ENCODE results near the gene PDGFRB.

GRCh38 chr5:150142185-150142958 is 13.3 kb downstream of the PDGFRB start:
- no peak for TF ChIP-seq TCF7L2 (IDR thresholded peaks at IDR 0.05; ENCODE audit: borderline replicate concordance, low read depth, low read length)
- TF ChIP-seq ZNF624 (tag by site-specific recombination; IDR thresholded peaks at IDR 0.05): no peak

All from HEK293 (cell line).